Activated T-helper 1 cell treated with Interleukin-2 at 50 U/mL for 16 hours (primary cell): ENCODE measurements around the gene APC.
"Not testable (repeated sequence)": the region's sequence is repeated elsewhere in the genome, so short reads cannot be mapped to it uniquely, and the experiment has no call there.

Source experiments
- DNase-seq: peaks from one replicate; pipeline ENCODE4 v3.0.0-alpha.2; 2020; ENCODE audit warnings: low read depth

APC gene

GRCh38 chr5:112716895-112717294 lies 20.8 kb upstream of the APC start:
- DNase-seq, result not testable (repeated sequence)

GRCh38 chr5:112717506-112718082 lies 20.1 kb upstream of the APC start:
- no peak for DNase-seq

GRCh38 chr5:112718344-112718743 lies 19.3 kb upstream of the APC start:
- DNase-seq, result no peak

GRCh38 chr5:112720576-112720975 lies 17.1 kb upstream of the APC start:
- no peak for DNase-seq

GRCh38 chr5:112724901-112725300 lies 12.8 kb upstream of the APC start:
- DNase-seq, result no peak

- DNase-seq, result no peak
Observed at GRCh38 chr5:112729630-112730029, 8.1 kb upstream of the APC start.

DNA sequence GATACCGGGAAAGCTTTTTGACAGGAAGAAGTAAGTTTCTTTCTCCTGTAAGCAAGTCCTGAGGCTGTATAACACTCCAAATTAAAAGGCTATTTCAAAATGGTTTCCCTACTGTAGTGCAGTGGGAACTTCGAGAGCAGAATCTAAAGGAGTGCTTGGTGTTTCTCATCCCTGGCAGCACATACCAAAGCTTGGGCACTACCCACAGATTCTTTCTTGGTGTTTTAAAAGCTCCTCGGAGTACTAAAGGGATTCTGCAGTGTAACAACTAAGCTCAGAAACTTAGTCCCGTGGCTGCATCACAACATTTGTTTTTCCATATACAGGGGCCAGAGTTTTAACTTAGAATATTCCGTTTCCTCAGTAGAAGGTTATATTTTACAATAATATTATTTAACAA lies 5.6 kb upstream of the APC start:
- no peak for DNase-seq

DNA sequence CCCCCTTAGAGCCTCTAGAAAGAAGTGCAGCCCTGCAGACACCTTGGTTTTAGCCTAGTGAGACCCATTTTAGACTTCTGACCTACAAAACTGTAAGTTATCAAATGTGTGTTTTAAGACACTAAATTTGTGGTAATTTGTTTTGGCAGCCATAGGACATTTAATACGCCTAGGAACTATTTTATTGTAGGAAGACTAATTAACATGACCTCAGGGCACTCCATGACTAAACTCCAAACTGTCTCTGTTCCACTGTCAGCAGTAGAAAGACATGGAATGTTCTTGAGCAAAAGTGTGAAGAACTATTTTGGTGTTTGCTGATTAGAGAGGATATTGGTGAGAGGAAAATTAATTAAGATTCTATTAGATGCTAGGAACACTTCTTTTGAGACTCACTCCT lies 4.1 kb upstream of the APC start:
- no peak for DNase-seq

- DNase-seq, result no peak
Observed at GRCh38 chr5:112734597-112734996, 3.1 kb upstream of the APC start.

GRCh38 chr5:112735702-112736101 lies 2.0 kb upstream of the APC start:
- DNase-seq, result no peak

DNA sequence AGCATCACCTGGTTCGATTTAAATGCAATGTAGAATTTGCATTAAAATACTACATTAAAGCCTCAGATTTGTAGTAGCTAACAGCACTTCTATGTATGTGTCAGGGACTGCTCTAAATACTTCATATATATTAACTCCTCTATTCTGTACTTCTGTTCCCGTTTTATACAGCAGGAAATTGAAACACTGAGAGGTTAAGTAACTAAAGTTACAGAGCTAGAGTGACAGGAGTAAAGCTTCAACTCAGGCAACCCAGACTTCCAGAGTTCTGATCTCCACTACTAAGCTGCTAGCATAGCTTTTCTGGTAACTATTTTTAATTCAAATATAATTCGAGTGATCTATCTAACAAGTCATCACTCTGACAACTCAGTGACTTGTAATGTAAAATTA lies 619 bp upstream of the APC start:
- DNase-seq, result no peak

DNA sequence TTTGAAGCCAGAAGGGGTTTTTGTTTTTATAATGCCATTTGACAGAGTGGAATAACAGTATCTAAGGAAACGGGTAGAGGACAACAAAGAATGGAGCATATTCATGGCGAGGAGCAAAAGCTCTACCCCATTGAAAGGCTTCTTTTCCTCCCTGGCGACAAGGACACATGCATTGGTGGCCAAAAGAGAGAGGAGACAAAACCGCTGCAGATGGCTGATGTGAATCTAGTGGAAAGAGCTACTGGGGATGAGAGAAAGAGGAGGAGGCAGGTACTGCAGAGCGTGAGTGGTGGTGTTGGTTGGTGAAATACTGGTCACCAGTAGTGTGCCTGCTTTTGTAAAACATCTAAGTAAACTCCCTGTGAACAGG lies 491 bp downstream of the APC start:
- no peak for DNase-seq

DNA sequence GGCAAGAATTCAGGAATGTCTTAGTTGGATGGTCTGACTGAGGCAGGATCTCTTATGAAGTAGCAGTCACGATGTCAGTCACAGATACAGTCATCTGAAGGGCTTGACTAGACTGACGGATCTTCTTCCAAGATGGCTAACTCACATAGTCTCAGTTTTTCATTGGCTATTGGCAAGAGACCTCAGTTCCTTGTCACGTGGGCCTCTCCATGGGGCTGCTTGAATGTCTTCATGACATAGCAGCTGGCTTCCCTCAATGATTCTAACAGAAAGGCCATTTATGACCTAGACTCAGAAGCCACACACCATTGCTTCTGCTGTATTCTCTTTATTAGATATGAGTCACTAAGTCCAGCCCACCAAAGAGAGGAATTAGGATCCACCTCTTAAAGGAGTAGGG lies 4.7 kb downstream of the APC start:
- DNase-seq, result no peak

- DNase-seq, result no peak
Observed at GRCh38 chr5:112743631-112744030, 5.9 kb downstream of the APC start.

DNA sequence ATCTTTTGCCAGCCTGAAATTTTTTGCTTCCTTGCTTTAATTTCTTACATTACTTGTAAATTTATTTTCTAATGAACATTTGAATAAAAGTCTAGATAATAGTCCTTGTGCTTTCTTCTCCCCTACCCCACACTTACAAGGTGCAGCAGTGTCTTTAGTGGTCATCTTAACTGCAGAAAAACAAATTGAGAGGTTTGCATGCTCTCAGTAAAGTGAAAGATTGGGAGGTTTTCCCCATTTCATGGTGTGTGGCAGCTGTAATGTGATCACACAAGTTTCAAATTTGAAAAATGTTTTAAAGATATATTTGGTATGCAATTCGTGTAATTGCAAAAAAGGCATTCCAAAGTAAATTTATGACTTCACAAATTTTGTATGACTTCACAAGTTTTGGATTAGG lies 14.7 kb downstream of the APC start:
- DNase-seq, result no peak

GRCh38 chr5:112755703-112756102 lies 18.0 kb downstream of the APC start:
- no peak for DNase-seq

GRCh38 chr5:112757468-112758208 lies 20.0 kb downstream of the APC start:
- no peak for DNase-seq

DNA sequence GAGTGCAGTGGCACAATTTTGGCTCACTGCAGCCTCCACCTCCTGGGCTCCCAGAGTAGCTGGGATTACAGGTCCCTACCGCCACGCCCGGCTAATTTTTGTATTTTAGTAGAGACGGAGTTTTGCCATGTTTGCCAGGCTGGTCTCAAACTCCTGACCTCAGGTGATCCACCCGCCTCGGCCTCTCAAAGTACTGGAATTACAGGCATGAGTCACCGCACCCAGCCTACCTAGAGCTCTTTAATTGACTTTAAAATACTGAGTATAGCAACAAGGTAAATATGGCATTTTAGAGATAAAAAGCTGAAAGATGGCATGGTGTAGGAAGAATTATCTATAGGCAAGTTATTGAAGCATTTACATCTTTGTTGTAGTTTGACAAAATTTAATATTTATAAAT lies 21.0 kb downstream of the APC start:
- DNase-seq, result no peak

GRCh38 chr5:112762113-112762810 lies 24.6 kb downstream of the APC start:
- DNase-seq, result no peak

DNA sequence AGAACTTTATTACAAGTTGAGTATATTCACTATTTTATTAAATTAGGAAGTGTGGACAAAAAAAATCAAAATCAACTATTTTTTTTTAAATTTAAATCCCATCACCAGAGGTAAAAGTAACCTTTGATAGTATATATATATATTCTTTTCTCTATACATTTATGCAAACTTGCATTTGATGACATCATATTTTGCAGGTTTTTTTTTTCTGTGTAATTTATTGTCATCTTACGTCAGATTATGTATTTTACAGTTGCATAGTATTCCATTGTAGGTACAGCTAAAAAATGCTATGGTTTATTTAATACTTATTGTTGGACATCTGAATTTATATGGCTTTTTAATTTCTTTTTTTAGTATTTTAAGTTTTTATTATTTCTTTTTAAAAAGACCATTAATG lies 25.5 kb downstream of the APC start:
- no peak for DNase-seq

DNA sequence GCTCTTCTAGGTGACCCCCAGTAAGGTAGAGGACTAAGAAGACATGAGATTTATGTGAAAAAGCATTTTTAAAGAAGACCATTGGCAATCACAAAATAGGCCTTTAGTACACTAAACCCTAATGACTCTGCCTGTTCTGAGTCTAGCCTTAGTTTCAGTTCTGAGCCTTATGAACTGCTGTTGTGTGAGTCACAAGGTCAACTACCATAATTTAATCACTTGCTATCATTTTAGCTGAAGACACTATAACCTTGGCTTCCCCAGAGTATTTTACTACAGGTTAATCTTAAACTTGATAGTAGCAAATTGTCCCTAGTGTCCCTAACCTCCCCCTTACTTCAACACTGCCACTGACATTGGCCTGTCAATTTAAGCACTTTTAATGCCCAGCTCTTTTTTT lies 34.4 kb downstream of the APC start:
- no peak for DNase-seq

- no peak for DNase-seq
Observed at GRCh38 chr5:112776301-112776856, 38.7 kb downstream of the APC start.

DNA sequence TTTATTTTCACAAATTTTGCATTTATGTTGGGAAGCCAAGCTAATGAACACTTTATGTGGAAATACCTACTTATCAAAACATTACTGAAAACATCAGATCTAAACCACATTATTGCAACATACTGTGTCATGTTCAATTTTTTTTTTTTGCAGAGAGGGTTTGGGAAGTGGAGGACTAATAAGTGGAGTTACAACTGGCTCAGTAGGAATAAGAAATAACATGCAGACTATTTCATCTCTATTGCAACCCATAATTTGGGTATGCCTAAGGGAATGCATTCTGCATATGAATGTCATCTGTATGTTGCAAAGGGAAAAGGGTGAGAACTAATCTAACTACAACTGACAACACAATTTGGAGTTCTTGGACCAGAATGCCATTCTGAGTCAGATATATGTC lies 41.8 kb downstream of the APC start:
- DNase-seq, result no peak
